ENCODE measurements around the gene CASKIN2. TPM values are rescaled to one million over a fixed set of nuclear protein-coding genes. Genes with fewer than 3 reads are reported as not detected.

The CASKIN2 gene
- total and polyA plus RNA-seq, 5 donors: 25.9 to 50.4 (median 43.4) TPM

- H3K4me3 ChIP-seq (ENCODE audit: low read length): no peak overlapping the region
- no peak for ATAC-seq
- intact Hi-C loops (cut with DNase I): no loop called here
- peak in 1 of 3 donors; percentile 48 for DNase-seq
- H3K27me3 ChIP-seq (ENCODE audit: control insufficient read depth, insufficient read depth): no peaks in the 10 kb centered on the region
- H3K4me1 ChIP-seq (ENCODE audit: control insufficient read depth, insufficient read depth, low read length): peaks cover 2% of the 10 kb centered on the region
- H3K9me3 ChIP-seq (ENCODE audit: control insufficient read depth, low read length): no peaks in the 10 kb centered on the region
- H3K27ac ChIP-seq (ENCODE audit: low read length): no peak overlapping the region
- 87% methylated on average over 14 of the region's 14 CpGs for WGBS
Measured at GRCh38 chr17:75494326-75494877, 20.9 kb downstream of the CASKIN2 start.

DNA sequence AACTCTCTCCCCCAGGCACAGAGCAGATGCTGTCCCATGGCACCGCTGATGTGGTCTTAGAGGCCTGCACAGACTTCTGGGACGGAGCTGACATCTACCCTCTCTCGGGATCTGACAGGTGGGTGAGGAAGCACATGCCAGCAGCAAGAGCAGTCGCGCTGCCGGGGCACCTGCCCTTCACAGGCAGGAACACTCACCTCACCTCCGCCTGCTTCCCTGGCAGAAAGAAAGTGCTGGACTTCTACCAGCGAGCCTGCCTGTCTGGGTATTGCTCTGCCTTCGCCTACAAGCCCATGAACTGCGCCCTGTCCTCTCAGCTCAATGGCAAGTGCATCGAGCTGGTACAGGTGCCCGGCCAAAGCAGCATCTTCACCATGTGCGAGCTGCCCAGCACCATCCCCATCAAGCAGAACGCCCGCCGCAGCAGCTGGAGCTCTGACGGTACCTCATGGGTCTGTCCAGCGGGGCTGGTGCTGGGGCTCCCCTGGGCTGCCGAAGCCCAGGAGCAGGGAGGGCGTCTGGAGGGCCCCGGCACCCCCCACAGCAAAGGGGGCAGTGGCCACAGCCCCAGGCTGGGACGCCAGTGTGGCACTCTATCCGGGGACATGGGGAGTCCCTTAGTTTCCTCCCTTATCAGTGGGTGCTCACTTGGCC is 21.7 kb downstream of the CASKIN2 start:
- Histone ChIP-seq H3K4me1 (ENCODE audit: control insufficient read depth, insufficient read depth, low read length) (no peaks in the 10 kb centered on the region), H3K9me3 (ENCODE audit: control insufficient read depth, low read length) (no peaks in the 10 kb centered on the region), H3K27me3 (ENCODE audit: control insufficient read depth, insufficient read depth) (no peaks in the 10 kb centered on the region), H3K27ac (ENCODE audit: low read length) (no peak overlapping the region), H3K4me3 (ENCODE audit: low read length) (no peak overlapping the region)
- intact Hi-C loops (cut with DNase I): no loop called here
- ATAC-seq: no peak
- no peak for DNase-seq
- 94% methylated on average over 23 of the region's 23 CpGs for whole genome bisulfite sequencing

DNA sequence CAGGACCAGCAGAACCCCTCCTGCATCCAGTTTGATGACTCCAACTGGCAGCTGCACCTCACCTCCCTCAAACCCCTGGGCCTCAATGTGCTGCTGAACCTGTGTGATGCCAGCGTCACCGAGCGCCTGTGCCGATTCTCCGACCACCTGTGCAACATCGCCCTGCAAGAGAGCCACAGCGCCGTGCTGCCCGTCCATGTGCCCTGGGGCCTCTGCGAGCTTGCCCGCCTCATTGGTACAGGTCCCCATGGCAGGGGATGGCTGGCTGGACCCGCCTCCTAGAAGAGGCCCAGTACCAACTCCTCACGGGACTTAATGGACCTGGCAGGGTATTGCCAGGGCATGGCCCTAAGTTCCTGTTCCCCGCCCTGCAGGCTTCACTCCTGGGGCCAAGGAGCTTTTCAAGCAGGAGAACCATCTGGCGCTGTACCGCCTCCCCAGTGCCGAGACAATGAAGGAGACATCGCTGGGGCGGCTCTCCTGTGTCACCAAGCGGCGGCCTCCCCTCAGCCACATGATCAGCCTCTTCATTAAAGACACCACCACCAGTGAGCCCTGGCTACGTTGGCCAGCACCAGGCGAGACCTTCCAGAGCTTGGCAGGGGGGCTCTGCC is 22.7 kb downstream of the CASKIN2 start:
- ATAC-seq: no peak
- no peaks in the 10 kb centered on the region for H3K9me3 ChIP-seq (ENCODE audit: control insufficient read depth, low read length)

DNA sequence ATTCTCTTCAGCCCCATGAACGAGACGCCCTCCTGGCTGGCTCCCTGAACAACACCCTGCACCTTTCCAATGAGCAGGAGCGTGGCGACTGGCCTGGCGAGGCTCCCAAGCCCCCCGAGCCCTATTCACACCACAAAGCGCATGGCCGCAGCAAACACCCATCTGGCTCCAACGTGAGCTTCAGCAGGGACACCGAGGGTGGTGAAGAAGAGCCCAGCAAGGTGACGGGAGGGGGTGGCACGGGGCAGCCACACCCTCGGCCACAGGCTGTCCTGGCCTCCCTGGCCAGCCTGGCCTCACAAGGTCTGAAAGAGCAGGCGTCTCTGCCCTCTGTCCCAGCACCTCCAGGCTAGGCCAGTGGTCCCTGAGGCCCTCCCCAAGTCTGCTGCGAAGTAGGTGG is 23.7 kb downstream of the CASKIN2 start:
- intact Hi-C loops (cut with DNase I): no loop called here
- Histone ChIP-seq H3K27me3 (ENCODE audit: control insufficient read depth, insufficient read depth) (no peaks in the 10 kb centered on the region), H3K4me3 (ENCODE audit: low read length) (no peak overlapping the region), H3K4me1 (ENCODE audit: control insufficient read depth, insufficient read depth, low read length) (peaks cover 8% of the 10 kb centered on the region), H3K27ac (ENCODE audit: low read length) (no peak overlapping the region), H3K9me3 (ENCODE audit: control insufficient read depth, low read length) (no peaks in the 10 kb centered on the region)
- 92% methylated on average over 15 of the region's 15 CpGs for WGBS
- no peak for ATAC-seq
- DNase-seq: peak in 1 of 3 donors; percentile 18

More for the DNA sequence above, 22.7 kb downstream of the CASKIN2 start:
- no peak overlapping the region for H3K4me3 ChIP-seq (ENCODE audit: low read length)
- H3K27ac ChIP-seq (ENCODE audit: low read length): no peak overlapping the region
- H3K27me3 ChIP-seq (ENCODE audit: control insufficient read depth, insufficient read depth): no peaks in the 10 kb centered on the region
- WGBS: 87% methylated on average over 23 of the region's 23 CpGs
- intact Hi-C loops (cut with DNase I): no loop called here
- DNase-seq: no peak
- peaks cover 3% of the 10 kb centered on the region for H3K4me1 ChIP-seq (ENCODE audit: control insufficient read depth, insufficient read depth, low read length)

GRCh38 chr17:75490953-75491649 is 24.2 kb downstream of the CASKIN2 start:
- Histone ChIP-seq H3K27me3 (ENCODE audit: control insufficient read depth, insufficient read depth) (no peaks in the 10 kb centered on the region), H3K9me3 (ENCODE audit: control insufficient read depth, low read length) (no peaks in the 10 kb centered on the region), H3K4me1 (ENCODE audit: control insufficient read depth, insufficient read depth, low read length) (peaks cover 8% of the 10 kb centered on the region), H3K27ac (ENCODE audit: low read length) (no peak overlapping the region), H3K4me3 (ENCODE audit: low read length) (no peak overlapping the region)
- WGBS: 81% methylated on average over 19 of the region's 19 CpGs
- ATAC-seq: no peak
- intact Hi-C loops (cut with DNase I): no loop called here
- peak in 1 of 3 donors; percentile 43 for DNase-seq

GRCh38 chr17:75490173-75490743 is 25.1 kb downstream of the CASKIN2 start:
- no peak overlapping the region for H3K4me3 ChIP-seq (ENCODE audit: low read length)
- intact Hi-C loops (cut with DNase I): no loop called here
- H3K27ac ChIP-seq (ENCODE audit: low read length): peak overlapping the region; percentile 10
- H3K4me1 ChIP-seq (ENCODE audit: control insufficient read depth, insufficient read depth, low read length): peaks cover 8% of the 10 kb centered on the region
- peak in 1 of 3 donors; percentile 70 for DNase-seq
- 58% methylated on average over 14 of the region's 14 CpGs for WGBS
- no peaks in the 10 kb centered on the region for H3K9me3 ChIP-seq (ENCODE audit: control insufficient read depth, low read length)
- no peaks in the 10 kb centered on the region for H3K27me3 ChIP-seq (ENCODE audit: control insufficient read depth, insufficient read depth)
- ATAC-seq: peak; percentile 5 to 27

- H3K9me3 ChIP-seq (ENCODE audit: control insufficient read depth, low read length): no peaks in the 10 kb centered on the region
- 80% methylated on average over 14 of the region's 14 CpGs for WGBS
- intact Hi-C loops (cut with DNase I): no loop called here
- no peaks in the 10 kb centered on the region for H3K27me3 ChIP-seq (ENCODE audit: control insufficient read depth, insufficient read depth)
- H3K4me1 ChIP-seq (ENCODE audit: control insufficient read depth, insufficient read depth, low read length): peaks cover 8% of the 10 kb centered on the region
- DNase-seq (no peak), ATAC-seq (no peak)
- no peak overlapping the region for H3K27ac ChIP-seq (ENCODE audit: low read length)
- H3K4me3 ChIP-seq (ENCODE audit: low read length): no peak overlapping the region
Measured at GRCh38 chr17:75489511-75489955, 25.8 kb downstream of the CASKIN2 start.

- H3K4me3 ChIP-seq (ENCODE audit: low read length): no peak overlapping the region
- H3K9me3 ChIP-seq (ENCODE audit: control insufficient read depth, low read length): no peaks in the 10 kb centered on the region
- DNase-seq (peak in 1 of 3 donors; percentile 24), ATAC-seq (no peak)
- no peak overlapping the region for H3K27ac ChIP-seq (ENCODE audit: low read length)
- intact Hi-C loops (cut with DNase I): no loop called here
- peaks cover 8% of the 10 kb centered on the region for H3K4me1 ChIP-seq (ENCODE audit: control insufficient read depth, insufficient read depth, low read length)
- WGBS: 88% methylated on average over 24 of the region's 24 CpGs
- H3K27me3 ChIP-seq (ENCODE audit: control insufficient read depth, insufficient read depth): no peaks in the 10 kb centered on the region
Measured at GRCh38 chr17:75488693-75489510, 26.4 kb downstream of the CASKIN2 start.

GRCh38 chr17:75487351-75488070 is 27.8 kb downstream of the CASKIN2 start:
- Histone ChIP-seq H3K27me3 (ENCODE audit: control insufficient read depth, insufficient read depth) (no peaks in the 10 kb centered on the region), H3K4me1 (ENCODE audit: control insufficient read depth, insufficient read depth, low read length) (peaks cover 8% of the 10 kb centered on the region), H3K4me3 (ENCODE audit: low read length) (no peak overlapping the region), H3K9me3 (ENCODE audit: control insufficient read depth, low read length) (no peaks in the 10 kb centered on the region), H3K27ac (ENCODE audit: low read length) (peak overlapping the region; percentile 15)
- WGBS: 49% methylated on average over 12 of the region's 12 CpGs
- DNase-seq (peak in 2 of 3 donors; percentile 79 to 80), ATAC-seq (peak in 1 of 2 donors; percentile 15)
- intact Hi-C loops (cut with DNase I): no loop called here

DNA sequence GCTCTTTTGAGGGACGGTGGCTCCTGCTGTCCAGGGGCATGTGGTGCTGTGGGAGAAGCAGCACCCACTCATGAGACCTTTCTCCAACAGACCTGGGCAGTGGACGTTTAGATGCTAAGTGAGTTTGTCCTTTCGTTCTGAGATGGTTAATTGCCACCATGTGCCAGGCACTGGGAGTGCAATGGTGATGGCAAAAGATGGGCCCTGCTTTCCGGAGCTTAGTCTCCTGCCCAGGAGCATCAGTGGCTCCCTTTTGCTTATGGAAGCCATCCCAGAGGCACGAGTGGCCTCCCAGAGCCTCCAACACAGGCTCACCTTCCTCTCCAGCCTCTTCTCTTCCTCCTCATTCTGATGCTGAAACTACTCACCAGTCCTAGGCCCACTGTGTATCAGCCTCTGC is 28.4 kb downstream of the CASKIN2 start:
- no peak for DNase-seq
- intact Hi-C loops (cut with DNase I): no loop called here
- H3K4me1 ChIP-seq (ENCODE audit: control insufficient read depth, insufficient read depth, low read length): peaks cover 8% of the 10 kb centered on the region

More for the DNA sequence above, 28.4 kb downstream of the CASKIN2 start:
- H3K27ac ChIP-seq (ENCODE audit: low read length): no peak overlapping the region
- 77% methylated on average over 5 of the region's 5 CpGs for WGBS
- ATAC-seq: no peak
- no peak overlapping the region for H3K4me3 ChIP-seq (ENCODE audit: low read length)
- H3K9me3 ChIP-seq (ENCODE audit: control insufficient read depth, low read length): no peaks in the 10 kb centered on the region
- H3K27me3 ChIP-seq (ENCODE audit: control insufficient read depth, insufficient read depth): no peaks in the 10 kb centered on the region

Data from right cardiac atrium (tissue), 5 donors.